Measurements from ENCODE around the gene STX3. TPM values are rescaled to one million over a fixed set of nuclear protein-coding genes. Genes with fewer than 3 reads are reported as not detected.

STX3 gene
- total RNA-seq, 4 donors from 2014 or later = 8.9 to 36.6 (median 26.3) TPM

GRCh38 chr11:59727426-59727825, 27.8 kb upstream of the STX3 start:
- no peaks in the 10 kb centered on the region for H3K27me3 ChIP-seq
- TF ChIP-seq CTCF (IDR thresholded peaks at IDR 0.05) (no peak), POLR2A (IDR thresholded peaks at IDR 0.05) (no peak)
- no peaks in the 10 kb centered on the region for H3K36me3 ChIP-seq
- no peaks in the 10 kb centered on the region for H3K4me1 ChIP-seq
- no peaks in the 10 kb centered on the region for H3K9me3 ChIP-seq
- DNase-seq = no peak
- no peak overlapping the region for H3K4me3 ChIP-seq
- no peak overlapping the region for H3K27ac ChIP-seq
- intact Hi-C loops (cut with DNase I; ENCODE audit: low total_unique reads) = no loop called here

GRCh38 chr11:59728154-59728553, 27.0 kb upstream of the STX3 start:
- Histone ChIP-seq H3K9me3 (no peaks in the 10 kb centered on the region), H3K36me3 (no peaks in the 10 kb centered on the region), H3K27ac (no peak overlapping the region), H3K4me1 (no peaks in the 10 kb centered on the region), H3K27me3 (no peaks in the 10 kb centered on the region), H3K4me3 (no peak overlapping the region)
- no peak for DNase-seq
- intact Hi-C loops (cut with DNase I; ENCODE audit: low total_unique reads) = no loop called here
- TF ChIP-seq CTCF (IDR thresholded peaks at IDR 0.05) (no peak), POLR2A (IDR thresholded peaks at IDR 0.05) (no peak)

- TF ChIP-seq POLR2A (IDR thresholded peaks at IDR 0.05) = no peak
- TF ChIP-seq CTCF (IDR thresholded peaks at IDR 0.05) = no peak
- intact Hi-C loops (cut with DNase I; ENCODE audit: low total_unique reads) = no loop called here
- Histone ChIP-seq H3K27ac (no peak overlapping the region), H3K4me3 (no peak overlapping the region), H3K9me3 (no peaks in the 10 kb centered on the region), H3K36me3 (no peaks in the 10 kb centered on the region), H3K4me1 (no peaks in the 10 kb centered on the region), H3K27me3 (no peaks in the 10 kb centered on the region)
- no peak for DNase-seq
Measured at GRCh38 chr11:59728913-59729312, 26.3 kb upstream of the STX3 start.

GRCh38 chr11:59729834-59730233, 25.3 kb upstream of the STX3 start:
- no peak for DNase-seq
- Histone ChIP-seq H3K27me3 (no peaks in the 10 kb centered on the region), H3K4me1 (no peaks in the 10 kb centered on the region), H3K4me3 (no peak overlapping the region), H3K9me3 (no peaks in the 10 kb centered on the region), H3K27ac (no peak overlapping the region), H3K36me3 (no peaks in the 10 kb centered on the region)
- TF ChIP-seq POLR2A (IDR thresholded peaks at IDR 0.05) (no peak), CTCF (IDR thresholded peaks at IDR 0.05) (no peak)
- intact Hi-C loops (cut with DNase I; ENCODE audit: low total_unique reads) = no loop called here

GRCh38 chr11:59730896-59731565, 24.1 kb upstream of the STX3 start:
- no peak overlapping the region for H3K4me3 ChIP-seq
- H3K4me1 ChIP-seq = no peaks in the 10 kb centered on the region
- no peaks in the 10 kb centered on the region for H3K27me3 ChIP-seq
- no peak for TF ChIP-seq CTCF (IDR thresholded peaks at IDR 0.05)
- no peak for TF ChIP-seq POLR2A (IDR thresholded peaks at IDR 0.05)
- no peaks in the 10 kb centered on the region for H3K36me3 ChIP-seq
- intact Hi-C loops (cut with DNase I; ENCODE audit: low total_unique reads) = no loop called here
- no peaks in the 10 kb centered on the region for H3K9me3 ChIP-seq
- no peak overlapping the region for H3K27ac ChIP-seq
- no peak for DNase-seq
